HG02759 (cell line): ENCODE results near the gene CABP1.
"Not testable (repeated sequence)": the region's sequence is repeated elsewhere in the genome, so short reads cannot be mapped to it uniquely, and the experiment has no call there.

ENCODE experiments used
- ATAC-seq: cut with Tn5 transposase; IDR thresholded peaks from one replicate; pipeline ENCODE4 v1.9.1; 2021; ENCODE audit warnings: mild to moderate bottlenecking, moderate library complexity; ENCODE audit not compliant: unreplicated experiment

CABP1 gene

GRCh38 chr12:120663741-120664140 lies 23.3 kb downstream of the CABP1 start:
- ATAC-seq, result no peak

DNA sequence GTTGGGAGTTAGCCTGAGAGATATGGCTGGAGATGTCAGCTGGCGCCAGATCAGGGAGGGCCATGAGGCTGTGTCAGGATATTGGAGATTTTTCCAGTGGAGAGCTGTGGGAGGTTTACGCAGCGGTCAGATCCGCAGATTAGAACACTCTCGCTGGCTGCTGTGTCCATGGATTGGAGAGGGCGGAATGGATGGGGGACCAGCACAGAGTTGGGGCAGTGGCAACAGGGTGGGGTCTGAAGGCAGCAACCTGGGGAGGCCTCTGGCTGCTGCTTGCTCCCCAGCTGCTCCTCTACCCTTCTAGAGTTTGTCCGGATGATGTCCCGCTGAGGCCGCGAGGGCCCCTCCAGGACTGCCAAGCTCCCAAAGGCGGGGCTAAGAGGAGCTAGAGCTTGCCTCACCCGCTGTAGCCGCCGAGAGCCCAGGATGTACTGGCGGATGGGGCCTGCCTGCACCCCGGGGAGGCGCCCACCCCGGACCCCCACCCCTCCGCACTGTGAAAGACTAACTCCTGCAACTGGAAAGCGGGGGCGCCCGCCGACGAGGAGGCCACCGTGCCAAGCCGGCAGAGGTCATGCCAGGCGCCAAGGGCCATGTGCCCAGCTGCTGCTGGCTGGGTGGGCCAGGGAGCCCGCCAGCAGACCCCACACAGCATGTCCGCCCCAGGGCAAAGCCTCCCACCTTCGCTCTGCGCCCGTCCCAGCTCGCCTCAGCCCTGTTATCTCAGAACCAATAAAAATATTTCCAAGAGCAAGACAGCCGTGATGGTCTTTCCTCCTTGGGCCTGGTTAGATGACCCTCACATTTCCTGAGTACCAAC lies 26.4 kb downstream of the CABP1 start:
- ATAC-seq, result no peak

DNA sequence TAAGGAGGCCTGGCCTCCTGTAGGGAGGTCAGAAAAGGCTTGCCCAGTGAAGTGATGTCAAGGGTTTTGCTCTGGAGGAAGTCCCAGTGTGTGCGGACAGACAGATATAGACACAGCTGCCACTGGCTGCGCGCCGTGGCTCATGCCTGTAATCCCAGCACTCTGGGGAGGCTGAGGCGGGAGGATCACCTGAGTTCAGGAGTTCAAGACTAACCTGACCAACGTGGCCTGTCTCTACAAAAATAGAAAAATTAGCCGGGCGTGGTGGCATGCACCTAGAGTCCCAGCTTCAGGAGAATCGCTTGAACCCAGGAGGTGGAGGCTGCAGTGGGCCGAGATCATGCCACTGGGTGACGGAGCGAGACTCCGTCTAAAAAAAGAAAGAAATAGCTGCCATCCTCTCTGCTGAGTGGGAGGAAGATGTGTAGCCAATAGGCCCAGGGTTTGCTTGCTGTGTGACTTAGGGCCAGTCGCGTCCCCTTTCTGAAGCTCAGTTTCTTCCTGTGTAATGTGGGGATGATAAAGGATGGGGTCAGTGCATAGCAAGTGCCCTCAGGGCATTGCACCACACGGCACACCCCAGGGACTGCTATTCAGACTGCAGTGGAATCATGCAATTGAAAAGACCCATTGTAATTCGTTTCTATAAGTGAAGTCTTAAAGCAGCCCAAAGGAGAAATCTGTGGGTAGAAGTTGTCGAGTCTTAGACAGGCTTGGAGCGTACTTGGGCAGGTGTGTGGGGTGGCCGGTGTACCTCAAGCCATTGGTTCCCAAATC lies 27.9 kb downstream of the CABP1 start:
- ATAC-seq, result no peak

DNA sequence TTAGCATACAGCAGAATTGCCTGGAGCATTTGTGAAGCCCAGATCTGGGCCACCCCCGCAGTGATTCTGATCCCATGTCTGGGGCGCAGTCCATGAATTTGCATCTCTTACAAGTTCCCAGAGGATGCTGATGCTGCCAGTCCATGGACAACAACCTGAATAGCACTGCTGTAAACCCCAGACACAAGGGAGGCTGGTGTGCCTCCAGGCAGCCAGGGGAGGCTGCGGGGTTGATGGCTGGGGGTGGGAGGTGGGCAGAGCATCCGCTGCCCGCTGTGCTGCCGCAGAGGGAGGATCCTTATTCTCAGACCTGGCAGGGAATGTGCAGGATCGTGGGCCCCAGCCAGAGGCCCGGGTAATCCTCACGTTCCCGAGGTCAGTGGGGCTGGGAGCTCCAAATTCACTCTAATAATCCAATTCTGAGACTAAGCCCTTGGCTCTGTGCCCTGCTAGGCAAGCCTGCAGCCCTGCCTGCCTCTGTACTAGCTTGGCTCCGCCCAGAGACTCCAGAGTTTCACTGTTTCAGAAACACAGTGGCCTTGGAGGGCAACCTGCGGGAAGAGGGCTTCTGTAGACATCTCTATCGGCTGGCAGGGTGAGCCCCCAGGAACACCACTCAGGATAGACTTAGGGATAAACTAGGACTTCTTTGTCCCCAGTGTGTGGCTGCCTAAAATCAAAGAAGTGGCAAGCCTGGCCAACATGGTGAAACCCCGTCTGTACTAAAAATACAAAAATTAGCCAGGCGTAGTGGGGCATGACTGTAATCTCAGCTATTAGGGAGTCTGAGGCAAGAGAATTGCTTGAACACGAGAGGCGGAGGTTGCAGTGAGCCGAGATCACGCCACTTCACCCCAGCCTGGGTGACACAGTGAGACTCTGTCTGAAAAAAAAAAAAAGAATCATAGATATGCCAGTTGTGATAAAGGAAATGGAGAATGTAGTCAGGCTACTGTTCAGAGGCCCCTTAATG lies 28.7 kb downstream of the CABP1 start:
- peak; percentile 63 for ATAC-seq

DNA sequence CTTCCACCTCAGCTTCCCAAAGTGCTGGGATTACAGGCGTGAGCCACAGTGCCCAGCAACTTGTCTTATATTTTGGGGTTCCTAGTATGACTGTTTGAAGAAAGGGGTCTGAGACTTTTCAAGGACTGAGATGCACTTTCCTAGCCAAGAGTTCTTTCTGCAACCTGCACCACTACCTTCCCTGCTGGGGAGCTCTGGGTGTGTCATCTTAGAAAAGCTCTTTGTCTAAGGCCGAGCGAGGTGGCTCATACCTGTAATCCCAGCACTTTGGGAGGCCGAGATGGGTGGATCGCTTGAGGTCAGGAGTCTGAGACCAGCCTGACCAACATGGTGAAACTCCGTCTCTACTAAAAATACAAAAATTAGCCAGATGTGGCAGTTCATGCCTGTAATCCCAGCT lies 29.8 kb downstream of the CABP1 start:
- not testable (repeated sequence) for ATAC-seq

- no peak for ATAC-seq
Observed at GRCh38 chr12:120670667-120671066, 30.2 kb downstream of the CABP1 start.

GRCh38 chr12:120674097-120674636 lies 33.7 kb downstream of the CABP1 start:
- no peak for ATAC-seq

DNA sequence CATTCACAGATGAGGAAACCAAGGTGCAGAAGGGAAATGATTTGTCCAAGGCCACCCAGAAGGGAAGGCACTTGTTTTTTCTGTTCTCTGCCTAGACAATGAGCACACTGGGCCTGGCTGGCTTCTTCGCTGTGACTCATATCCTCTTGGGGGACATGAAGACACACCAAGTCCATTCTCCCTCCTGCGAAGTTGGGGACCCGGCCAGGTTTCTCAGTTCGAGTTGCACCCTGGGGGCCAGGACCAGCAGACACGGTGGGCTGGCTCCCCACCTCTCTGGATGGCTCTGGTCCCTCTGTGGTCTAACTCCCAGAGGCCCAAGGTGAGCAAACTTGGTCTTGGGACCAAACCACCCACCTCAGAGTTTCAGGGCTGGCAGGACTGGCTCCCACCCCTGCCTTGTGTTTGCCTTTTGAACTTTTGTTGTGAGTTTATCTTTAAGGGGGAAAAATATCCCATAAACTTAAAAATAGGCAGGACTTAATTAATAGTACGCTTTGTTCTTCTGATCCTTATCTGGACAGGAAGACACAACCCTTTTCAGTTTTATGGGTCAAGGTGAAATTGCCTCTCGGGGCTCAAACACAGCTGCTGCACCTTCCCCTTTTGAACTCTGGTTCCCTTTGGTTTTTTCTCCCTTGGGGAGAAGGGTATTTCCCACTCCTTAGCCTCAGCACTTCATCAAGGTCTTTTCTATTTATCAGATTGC lies 37.5 kb downstream of the CABP1 start:
- peak; percentile 59 for ATAC-seq

DNA sequence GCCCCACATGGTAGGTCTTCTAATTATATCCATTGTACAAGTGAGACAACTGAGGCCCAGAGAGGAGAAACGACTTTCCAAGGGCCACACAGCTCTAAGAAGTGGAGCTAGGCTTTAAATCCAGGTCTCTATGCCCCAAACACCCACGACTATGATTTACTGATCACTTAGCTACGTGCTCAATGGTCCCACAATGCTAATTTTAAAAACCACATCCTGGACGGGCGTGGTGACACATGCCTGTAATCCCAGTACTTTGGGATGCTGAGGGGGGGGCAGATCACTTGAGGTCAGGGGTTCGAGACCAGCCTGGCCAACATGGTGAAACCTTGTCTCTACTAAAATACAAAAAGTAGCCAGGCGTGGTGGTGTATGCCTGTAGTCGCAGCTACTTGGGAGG lies 38.1 kb downstream of the CABP1 start:
- ATAC-seq, result no peak

DNA sequence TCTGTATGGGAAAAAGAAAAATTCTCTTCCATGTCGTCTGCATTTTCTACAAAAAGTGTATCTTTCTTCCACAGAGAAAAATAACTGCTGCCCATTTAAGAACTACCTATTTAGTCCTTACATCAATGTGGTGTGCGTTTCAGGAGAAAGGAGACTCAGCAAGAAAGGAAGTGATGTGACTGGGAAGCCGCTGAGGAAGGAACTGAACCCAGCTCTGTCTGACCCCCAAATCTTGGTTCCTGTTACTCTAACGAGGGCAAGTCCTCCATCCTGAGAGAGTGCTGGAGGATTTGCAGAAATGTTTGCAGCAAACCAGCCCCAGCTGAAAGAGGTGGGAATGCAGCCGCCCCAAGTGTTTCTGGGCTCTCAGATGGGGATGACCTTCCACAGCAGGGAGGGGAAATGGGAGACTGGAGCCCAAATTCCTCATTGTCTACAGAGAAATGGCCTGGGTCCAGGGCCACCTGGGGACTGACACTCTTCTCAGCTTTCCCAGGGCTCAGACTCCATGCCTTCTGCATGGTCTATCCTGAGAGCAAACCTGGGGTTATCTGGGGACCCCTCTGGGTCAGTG lies 39.8 kb downstream of the CABP1 start:
- no peak for ATAC-seq

DNA sequence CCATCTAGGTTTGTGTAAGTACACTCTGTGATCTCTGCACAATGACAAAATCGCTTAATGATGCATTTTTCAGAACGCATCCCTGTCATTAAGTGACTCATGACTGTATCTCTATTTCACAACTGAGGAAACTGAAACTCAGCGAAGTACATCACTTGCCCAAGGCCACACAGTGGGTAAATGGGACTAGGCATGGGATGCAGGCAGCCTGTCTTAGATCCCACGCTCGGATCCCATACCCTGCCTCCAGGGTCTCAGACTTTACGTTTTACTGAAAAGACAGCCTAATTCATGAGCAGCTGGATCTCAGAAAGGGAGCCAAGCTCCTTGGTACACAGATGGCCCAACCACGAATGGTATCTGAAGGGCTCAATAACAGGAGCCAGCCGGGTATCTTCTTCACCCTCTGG lies 44.1 kb downstream of the CABP1 start:
- no peak for ATAC-seq

GRCh38 chr12:120685522-120685921 lies 45.1 kb downstream of the CABP1 start:
- no peak for ATAC-seq

- ATAC-seq, result peak; percentile 70
Observed at GRCh38 chr12:120686151-120686689, 45.8 kb downstream of the CABP1 start.

DNA sequence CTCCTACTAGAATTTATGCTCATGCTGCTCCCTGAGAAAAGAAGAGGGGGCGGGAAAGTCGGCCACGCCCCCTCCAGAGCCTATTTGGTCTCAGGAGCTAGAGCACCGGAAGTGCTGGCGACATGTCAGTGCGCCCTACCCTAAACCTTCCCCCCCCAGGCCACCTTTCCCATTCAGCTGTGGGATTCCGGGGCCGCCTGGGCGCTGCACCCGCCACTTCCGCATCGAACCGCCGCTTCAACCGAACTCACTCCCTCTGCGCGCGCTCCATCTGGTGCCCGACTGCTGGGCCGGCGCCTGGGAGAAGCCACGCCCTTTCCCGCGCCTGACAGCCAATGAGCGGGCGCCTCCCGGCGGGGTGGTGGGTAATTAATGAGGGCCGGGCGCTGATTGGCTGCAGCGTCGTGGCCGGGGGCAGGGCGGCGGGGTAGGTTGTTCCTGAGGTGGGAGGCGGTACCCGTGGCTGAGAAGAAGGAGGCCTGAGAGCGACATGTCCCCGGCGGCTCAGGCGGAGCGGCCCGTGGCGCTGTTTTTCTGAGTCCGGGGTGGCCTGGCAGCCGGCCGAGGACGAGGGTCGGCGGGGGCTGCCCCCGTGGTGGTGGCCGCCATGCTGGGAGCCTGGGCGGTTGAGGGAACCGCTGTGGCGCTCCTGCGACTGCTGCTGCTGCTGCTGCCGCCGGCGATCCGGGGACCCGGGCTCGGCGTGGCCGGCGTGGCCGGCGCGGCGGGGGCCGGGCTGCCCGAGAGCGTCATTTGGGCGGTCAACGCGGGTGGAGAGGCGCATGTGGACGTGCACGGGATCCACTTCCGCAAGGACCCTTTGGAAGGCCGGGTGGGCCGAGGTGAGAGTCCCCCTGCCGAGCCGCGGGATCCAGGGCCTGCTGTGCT lies 46.5 kb downstream of the CABP1 start, which contains the start of gene MLEC:
Gene MLEC, plus strand, starts transcription at position 460 of the 888 bp plus-strand sequence. Its CDS starts 148 bp downstream, at position 608.
- peak; percentile 74 for ATAC-seq

- ATAC-seq, result no peak
Observed at GRCh38 chr12:120687578-120688289, 47.3 kb downstream of the CABP1 start.

GRCh38 chr12:120688527-120689071 lies 48.2 kb downstream of the CABP1 start:
- ATAC-seq, result no peak

- ATAC-seq, result no peak
Observed at GRCh38 chr12:120689397-120690082, 49.1 kb downstream of the CABP1 start.
